OCI-LY3 (cell line): ENCODE results near the gene PEX7.
"Not testable (repeated sequence)": the region's sequence is repeated elsewhere in the genome, so short reads cannot be mapped to it uniquely, and the experiment has no call there.

Source experiments
- CTCF ChIP-seq: fragments of 200-600, 300-600 bp; sonication (generic); IDR thresholded peaks from 2 replicates; pipeline ENCODE4 v1.5.1; 2014; ENCODE audit warnings: antibody characterized with exemption, low read length, low read depth
- EZH2phosphoT487 ChIP-seq: fragments of 200-600 bp; shearing (Covaris generic); IDR thresholded peaks from 2 replicates; pipeline ENCODE4 v1.6.1; 2018; ENCODE audit warnings: antibody characterized with exemption, mixed run types, low read depth

GRCh38 chr6:136846477-136846876 lies 24.1 kb downstream of the PEX7 start:
- not testable (repeated sequence) for TF ChIP-seq CTCF, EZH2phosphoT487
